C4-2B (cell line): ENCODE data around the gene XYLT1.

Source experiments
- H3K27ac ChIP-seq: fragments of 450-650 bp; 2 replicates; pipeline ENCODE4 v1.5.1; 2017
- CTCF ChIP-seq: fragments of 450-650 bp; conservative IDR thresholded peaks from 2 replicates; pipeline ENCODE4 v1.5.1; 2017; ENCODE audit warnings: mild to moderate bottlenecking
- ZFX ChIP-seq: fragments of 450-650 bp; IDR thresholded peaks from 2 replicates; pipeline ENCODE4 v1.6.1; 2017

XYLT1 gene

GRCh38 chr16:17353561-17353960 is 117.2 kb downstream of the XYLT1 start:
- H3K27ac ChIP-seq = no peak overlapping the region
- TF ChIP-seq ZFX (no peak), CTCF (no peak)

DNA sequence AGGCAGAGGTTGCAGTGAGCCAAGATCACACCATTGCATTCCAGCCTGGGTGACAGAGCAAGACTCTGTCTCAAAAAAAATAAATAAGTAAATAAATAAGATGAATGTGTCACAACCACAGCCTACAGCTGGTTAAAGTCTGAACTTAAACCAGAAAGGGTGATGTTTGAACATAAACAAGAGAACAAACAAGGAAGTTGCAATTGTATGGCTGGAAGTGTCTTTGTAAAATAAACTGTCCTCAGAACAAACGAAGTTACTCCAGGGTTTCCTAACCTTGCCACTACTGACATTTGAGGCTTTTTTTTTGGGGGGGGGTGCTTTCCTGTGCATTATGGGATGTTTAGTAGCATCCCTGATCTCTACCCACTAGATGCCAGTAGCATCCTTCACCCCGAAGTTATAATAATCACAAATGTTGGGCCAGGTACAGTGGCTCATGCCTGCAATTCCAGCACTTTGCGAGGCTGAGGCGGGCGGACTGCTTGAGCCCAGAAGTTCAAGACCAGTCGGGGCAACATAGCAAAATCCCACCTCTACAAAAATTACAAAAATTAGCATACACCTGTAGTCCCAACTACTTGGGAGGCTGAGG is 119.2 kb downstream of the XYLT1 start:
- TF ChIP-seq CTCF (no peak), ZFX (no peak)
- no peak overlapping the region for H3K27ac ChIP-seq

- no peak for TF ChIP-seq ZFX
- no peak for TF ChIP-seq CTCF
- no peak overlapping the region for H3K27ac ChIP-seq
Measured at GRCh38 chr16:17350207-17350606, 120.6 kb downstream of the XYLT1 start.

GRCh38 chr16:17348826-17349225 is 121.9 kb downstream of the XYLT1 start:
- H3K27ac ChIP-seq = no peak overlapping the region

GRCh38 chr16:17348042-17348783 is 122.5 kb downstream of the XYLT1 start:
- TF ChIP-seq ZFX (no peak), CTCF (no peak)

More at GRCh38 chr16:17348826-17349225, 121.9 kb downstream of the XYLT1 start:
- TF ChIP-seq ZFX = no peak
- TF ChIP-seq CTCF = no peak

DNA sequence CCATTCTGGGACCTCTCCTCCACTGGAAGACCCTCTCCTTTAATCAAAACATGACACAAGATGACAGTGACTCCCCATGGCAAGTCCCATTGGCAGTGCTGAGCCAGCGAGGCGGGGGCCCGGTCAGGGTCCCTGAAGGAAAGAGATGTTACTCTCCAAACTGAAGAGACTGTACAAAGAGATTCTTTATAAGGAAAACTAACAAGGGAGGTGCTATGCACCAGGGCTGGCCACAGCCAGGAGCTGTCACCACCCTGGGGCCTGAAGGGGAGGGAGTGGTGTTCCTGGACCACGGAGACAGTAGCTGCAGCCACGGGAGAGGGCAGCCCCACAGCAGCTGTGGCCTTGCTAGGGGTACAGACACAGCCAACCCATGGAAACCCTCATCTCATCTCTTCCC is 123.1 kb downstream of the XYLT1 start:
- no peak overlapping the region for H3K27ac ChIP-seq

More at GRCh38 chr16:17348042-17348783, 122.5 kb downstream of the XYLT1 start:
- no peak overlapping the region for H3K27ac ChIP-seq

More for the DNA sequence above, 123.1 kb downstream of the XYLT1 start:
- TF ChIP-seq ZFX (no peak), CTCF (no peak)
